Measurements from ENCODE around the gene CMTR1.

CMTR1 gene

GRCh38 chr6:37477656-37478435 is 44.8 kb downstream of the CMTR1 start:
- Histone ChIP-seq H3K9me3 (ENCODE audit: control insufficient read depth, insufficient read depth, low read length) (no peaks in the 10 kb centered on the region), H3K27ac (ENCODE audit: low read length) (no peak overlapping the region)
- no CpG with 5 or more reads among the region's 18 CpGs for WGBS (ENCODE audit: insufficient coverage, insufficient read length)

DNA sequence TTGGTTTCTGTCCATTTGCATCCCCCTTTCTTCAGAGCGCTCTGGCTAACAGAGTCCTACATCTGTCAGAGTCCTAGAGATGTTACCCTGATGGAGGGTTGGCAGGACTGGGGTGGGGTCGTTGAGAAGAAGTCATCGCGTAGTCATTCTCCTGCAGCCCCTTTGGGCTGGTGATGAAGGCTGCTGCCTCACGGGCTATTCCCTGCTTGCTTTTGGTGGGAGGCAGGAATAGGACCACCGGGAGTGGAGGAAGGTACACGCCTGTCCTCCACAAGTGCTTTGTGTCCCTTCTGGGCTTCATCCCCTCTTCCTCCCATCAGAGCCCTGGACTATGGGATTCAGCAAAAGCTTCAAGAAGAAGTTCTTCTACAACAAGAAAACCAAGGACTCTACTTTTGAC is 45.8 kb downstream of the CMTR1 start:
- peaks cover 14% of the 10 kb centered on the region for H3K36me3 ChIP-seq (ENCODE audit: control insufficient read depth, insufficient read depth, low read length)
- DNase-seq (ENCODE audit: low read depth, low spot score), result no peak
- H3K27ac ChIP-seq (ENCODE audit: low read length), result no peak overlapping the region
- H3K4me1 ChIP-seq (ENCODE audit: control insufficient read depth, insufficient read depth, low read length), result 0 out of 2 replicates have a peak, but pooled peaks cover 1% of the 10 kb centered on the region
- no CpG with 5 or more reads among the region's 7 CpGs for WGBS (ENCODE audit: insufficient coverage, insufficient read length)
- no peaks in the 10 kb centered on the region for H3K27me3 ChIP-seq (ENCODE audit: control insufficient read depth, insufficient read depth, low read length)
- H3K4me3 ChIP-seq (ENCODE audit: low read length), result no peak overlapping the region
- H3K9me3 ChIP-seq (ENCODE audit: control insufficient read depth, insufficient read depth, low read length), result no peaks in the 10 kb centered on the region

More at GRCh38 chr6:37477656-37478435, 44.8 kb downstream of the CMTR1 start:
- H3K27me3 ChIP-seq (ENCODE audit: control insufficient read depth, insufficient read depth, low read length), result no peaks in the 10 kb centered on the region
- DNase-seq (ENCODE audit: low read depth, low spot score), result no peak
- no peak overlapping the region for H3K4me3 ChIP-seq (ENCODE audit: low read length)
- 0 out of 2 replicates have a peak, but pooled peaks cover 1% of the 10 kb centered on the region for H3K4me1 ChIP-seq (ENCODE audit: control insufficient read depth, insufficient read depth, low read length)
- peaks cover 12% of the 10 kb centered on the region for H3K36me3 ChIP-seq (ENCODE audit: control insufficient read depth, insufficient read depth, low read length)

DNA sequence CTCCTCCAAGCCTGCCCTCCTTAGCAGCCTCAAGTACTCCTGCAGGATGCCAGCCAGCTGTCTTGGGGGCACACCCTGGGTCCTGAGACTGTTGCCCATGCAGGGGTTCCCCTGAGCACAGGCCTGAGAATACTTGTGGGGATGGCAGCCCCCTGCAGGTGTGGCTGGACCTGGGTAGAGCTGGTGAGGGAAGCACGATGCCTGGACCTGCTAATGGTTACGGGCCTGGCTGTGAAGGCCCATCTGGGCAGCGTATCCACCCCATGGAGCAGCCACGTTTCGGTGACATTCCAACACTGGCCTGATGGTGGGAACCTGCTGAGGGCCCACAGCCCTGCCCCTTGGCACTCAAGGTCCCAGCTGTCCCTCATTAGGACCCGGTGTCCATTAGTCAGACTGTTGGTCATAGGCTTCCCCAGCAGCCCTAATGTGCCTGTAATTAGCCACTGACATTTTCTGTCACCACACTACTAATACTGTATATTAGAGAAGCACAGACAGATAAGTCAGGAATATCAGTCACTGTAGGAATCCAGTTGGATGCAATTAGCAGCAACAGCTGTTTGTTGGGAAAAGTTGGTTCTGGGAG is 46.3 kb downstream of the CMTR1 start:
- 0 out of 2 replicates have a peak, but pooled peaks cover 1% of the 10 kb centered on the region for H3K4me1 ChIP-seq (ENCODE audit: control insufficient read depth, insufficient read depth, low read length)
- peaks cover 14% of the 10 kb centered on the region for H3K36me3 ChIP-seq (ENCODE audit: control insufficient read depth, insufficient read depth, low read length)
- no peak overlapping the region for H3K27ac ChIP-seq (ENCODE audit: low read length)
- no peaks in the 10 kb centered on the region for H3K27me3 ChIP-seq (ENCODE audit: control insufficient read depth, insufficient read depth, low read length)
- H3K4me3 ChIP-seq (ENCODE audit: low read length), result no peak overlapping the region
- no peak for DNase-seq (ENCODE audit: low read depth, low spot score)
- no CpG with 5 or more reads among the region's 6 CpGs for WGBS (ENCODE audit: insufficient coverage, insufficient read length)
- no peaks in the 10 kb centered on the region for H3K9me3 ChIP-seq (ENCODE audit: control insufficient read depth, insufficient read depth, low read length)

DNA sequence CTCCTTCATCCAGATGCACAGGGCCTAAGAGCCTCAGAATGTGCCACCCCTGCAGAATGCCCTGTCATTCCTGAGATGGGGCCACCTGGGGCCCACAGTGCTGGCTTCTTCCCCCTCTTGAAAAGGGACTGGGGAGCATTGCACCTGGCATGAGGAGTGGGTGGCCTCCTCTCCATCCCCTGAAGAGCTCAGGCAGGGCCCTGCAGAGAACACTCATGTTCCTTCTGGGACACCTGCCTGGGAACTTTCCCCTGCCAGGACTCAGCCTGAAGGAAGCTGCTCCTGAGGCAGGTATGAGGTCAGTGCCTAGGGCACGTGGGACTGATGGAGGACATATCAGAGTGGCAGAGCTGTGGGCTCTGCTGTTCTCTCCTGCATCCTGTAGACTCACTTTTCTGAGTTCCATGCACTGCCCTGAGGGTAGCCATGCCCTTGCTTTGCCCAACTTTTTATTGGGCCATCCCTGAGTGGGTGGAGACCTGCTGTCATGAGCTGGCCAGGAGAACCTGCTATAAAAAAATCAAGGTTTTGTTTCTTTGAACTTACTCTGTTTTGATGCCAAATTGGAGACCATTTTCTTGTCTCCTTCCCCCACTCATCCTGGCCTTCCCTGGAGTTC is 47.2 kb downstream of the CMTR1 start:
- Histone ChIP-seq H3K4me3 (ENCODE audit: low read length) (no peak overlapping the region), H3K36me3 (ENCODE audit: control insufficient read depth, insufficient read depth, low read length) (peaks cover 11% of the 10 kb centered on the region)

DNA sequence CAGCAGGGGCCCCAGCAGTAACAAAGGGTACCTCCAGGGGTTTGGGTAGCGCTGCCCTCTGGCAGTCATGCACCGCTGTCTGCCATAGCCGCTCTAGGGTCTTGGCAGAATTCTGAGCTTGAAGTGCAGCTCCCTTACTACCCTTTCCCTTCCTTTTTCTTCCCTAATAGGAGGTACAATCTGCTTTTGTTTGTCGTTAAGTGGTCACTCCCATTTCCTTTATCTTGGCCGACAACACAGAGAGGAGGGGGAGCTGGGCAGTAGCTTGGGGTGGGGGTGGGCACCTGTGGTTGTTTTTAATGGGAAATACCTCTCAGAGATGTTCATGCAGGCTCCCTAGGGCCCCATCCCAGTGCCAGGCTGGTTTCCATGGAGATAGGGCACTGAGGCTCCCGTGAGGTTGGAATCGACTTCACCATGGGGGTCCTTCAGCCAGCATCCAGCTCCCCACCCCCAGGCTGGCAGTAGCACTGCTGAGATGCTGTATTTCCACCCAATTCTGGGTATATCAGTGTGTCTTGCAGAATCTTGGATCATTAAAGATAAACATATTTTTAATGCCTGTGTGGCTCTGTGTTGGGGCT is 48.0 kb downstream of the CMTR1 start:
- Histone ChIP-seq H3K9me3 (ENCODE audit: control insufficient read depth, insufficient read depth, low read length) (no peaks in the 10 kb centered on the region), H3K36me3 (ENCODE audit: control insufficient read depth, insufficient read depth, low read length) (peaks cover 11% of the 10 kb centered on the region), H3K4me3 (ENCODE audit: low read length) (no peak overlapping the region), H3K27ac (ENCODE audit: low read length) (no peak overlapping the region), H3K27me3 (ENCODE audit: control insufficient read depth, insufficient read depth, low read length) (no peaks in the 10 kb centered on the region), H3K4me1 (ENCODE audit: control insufficient read depth, insufficient read depth, low read length) (0 out of 2 replicates have a peak, but pooled peaks cover 1% of the 10 kb centered on the region)
- DNase-seq (ENCODE audit: low read depth, low spot score), result no peak
- WGBS (ENCODE audit: insufficient coverage, insufficient read length), result no CpG with 5 or more reads among the region's 7 CpGs

More for the DNA sequence above, 47.2 kb downstream of the CMTR1 start:
- DNase-seq (ENCODE audit: low read depth, low spot score), result no peak
- no CpG with 5 or more reads among the region's 1 CpG for WGBS (ENCODE audit: insufficient coverage, insufficient read length)
- Histone ChIP-seq H3K4me1 (ENCODE audit: control insufficient read depth, insufficient read depth, low read length) (0 out of 2 replicates have a peak, but pooled peaks cover 1% of the 10 kb centered on the region), H3K9me3 (ENCODE audit: control insufficient read depth, insufficient read depth, low read length) (no peaks in the 10 kb centered on the region), H3K27ac (ENCODE audit: low read length) (no peak overlapping the region), H3K27me3 (ENCODE audit: control insufficient read depth, insufficient read depth, low read length) (no peaks in the 10 kb centered on the region)

- DNase-seq (ENCODE audit: low read depth, low spot score), result no peak
- Histone ChIP-seq H3K27ac (ENCODE audit: low read length) (no peak overlapping the region), H3K9me3 (ENCODE audit: control insufficient read depth, insufficient read depth, low read length) (no peaks in the 10 kb centered on the region), H3K27me3 (ENCODE audit: control insufficient read depth, insufficient read depth, low read length) (no peaks in the 10 kb centered on the region), H3K36me3 (ENCODE audit: control insufficient read depth, insufficient read depth, low read length) (peaks cover 11% of the 10 kb centered on the region), H3K4me3 (ENCODE audit: low read length) (no peak overlapping the region), H3K4me1 (ENCODE audit: control insufficient read depth, insufficient read depth, low read length) (0 out of 2 replicates have a peak, but pooled peaks cover 1% of the 10 kb centered on the region)
- WGBS (ENCODE audit: insufficient coverage, insufficient read length), result no CpG with 5 or more reads among the region's 15 CpGs
Measured at GRCh38 chr6:37481711-37482605, 48.9 kb downstream of the CMTR1 start.

DNA sequence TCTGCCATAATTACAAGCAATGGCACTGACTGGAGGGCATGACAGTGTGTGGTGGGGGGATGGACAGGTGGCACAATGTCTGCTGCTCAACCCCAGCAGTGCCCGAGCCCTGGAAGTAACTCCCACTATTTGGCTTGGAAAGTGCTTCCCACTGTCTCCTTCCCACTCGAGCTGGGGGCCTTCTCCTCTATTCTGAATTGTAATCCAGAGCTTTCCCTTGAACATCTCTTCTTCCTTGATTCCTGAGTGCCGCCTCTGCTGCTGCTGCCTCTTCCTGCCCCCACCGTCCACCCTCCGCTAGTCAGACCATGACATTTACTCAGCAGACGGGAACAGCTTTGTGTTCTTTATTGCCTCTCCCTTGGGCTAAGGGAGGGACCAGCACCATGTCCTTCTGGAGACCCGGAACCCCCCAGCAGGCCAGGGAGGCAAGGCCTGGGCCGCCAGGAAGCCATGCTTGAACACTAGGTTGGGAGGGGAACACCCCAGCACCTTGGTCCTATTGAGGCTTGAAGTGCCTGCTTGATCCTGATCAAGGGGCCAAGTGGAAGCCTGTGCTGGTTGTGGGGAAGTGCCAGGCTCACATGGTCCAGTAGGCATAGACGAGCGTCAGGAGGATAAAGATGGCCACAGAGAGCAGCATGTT is 49.7 kb downstream of the CMTR1 start:
- Histone ChIP-seq H3K27ac (ENCODE audit: low read length) (no peak overlapping the region), H3K9me3 (ENCODE audit: control insufficient read depth, insufficient read depth, low read length) (no peaks in the 10 kb centered on the region), H3K36me3 (ENCODE audit: control insufficient read depth, insufficient read depth, low read length) (peaks cover 11% of the 10 kb centered on the region), H3K4me3 (ENCODE audit: low read length) (no peak overlapping the region), H3K4me1 (ENCODE audit: control insufficient read depth, insufficient read depth, low read length) (0 out of 2 replicates have a peak, but pooled peaks cover 1% of the 10 kb centered on the region), H3K27me3 (ENCODE audit: control insufficient read depth, insufficient read depth, low read length) (no peaks in the 10 kb centered on the region)
- DNase-seq (ENCODE audit: low read depth, low spot score), result no peak
- WGBS (ENCODE audit: insufficient coverage, insufficient read length), result no CpG with 5 or more reads among the region's 10 CpGs

- no peaks in the 10 kb centered on the region for H3K9me3 ChIP-seq (ENCODE audit: control insufficient read depth, insufficient read depth, low read length)
- no CpG with 5 or more reads among the region's 11 CpGs for WGBS (ENCODE audit: insufficient coverage, insufficient read length)
- H3K36me3 ChIP-seq (ENCODE audit: control insufficient read depth, insufficient read depth, low read length), result peaks cover 10% of the 10 kb centered on the region
- DNase-seq (ENCODE audit: low read depth, low spot score), result no peak
- H3K4me1 ChIP-seq (ENCODE audit: control insufficient read depth, insufficient read depth, low read length), result 0 out of 2 replicates have a peak, but pooled peaks cover 1% of the 10 kb centered on the region
- H3K27me3 ChIP-seq (ENCODE audit: control insufficient read depth, insufficient read depth, low read length), result no peaks in the 10 kb centered on the region
- no peak overlapping the region for H3K27ac ChIP-seq (ENCODE audit: low read length)
- no peak overlapping the region for H3K4me3 ChIP-seq (ENCODE audit: low read length)
Measured at GRCh38 chr6:37483252-37483901, 50.4 kb downstream of the CMTR1 start.

Data from iPS DF 6.9 (cell line).